Measurements from ENCODE around the gene CDH20.

The CDH20 gene

GRCh38 chr18:61531182-61531581, 198.0 kb downstream of the CDH20 start:
- no peak for DNase-seq (ENCODE audit: low spot score)

- no peak for DNase-seq (ENCODE audit: low spot score)
Observed at GRCh38 chr18:61531891-61532290, 198.7 kb downstream of the CDH20 start.

GRCh38 chr18:61535401-61535800, 202.2 kb downstream of the CDH20 start:
- DNase-seq (ENCODE audit: low spot score): no peak

GRCh38 chr18:61541673-61542072, 208.4 kb downstream of the CDH20 start:
- DNase-seq (ENCODE audit: low spot score): no peak

- no peak for DNase-seq (ENCODE audit: low spot score)
Observed at GRCh38 chr18:61542596-61542995, 209.4 kb downstream of the CDH20 start.

- no peak for DNase-seq (ENCODE audit: low spot score)
Observed at GRCh38 chr18:61543518-61543917, 210.3 kb downstream of the CDH20 start.

GRCh38 chr18:61544178-61544577, 210.9 kb downstream of the CDH20 start:
- DNase-seq (ENCODE audit: low spot score): no peak

- no peak for DNase-seq (ENCODE audit: low spot score)
Observed at GRCh38 chr18:61545281-61546245, 212.3 kb downstream of the CDH20 start.

GRCh38 chr18:61546590-61546989, 213.4 kb downstream of the CDH20 start:
- no peak for DNase-seq (ENCODE audit: low spot score)

- DNase-seq (ENCODE audit: low spot score): no peak
Observed at GRCh38 chr18:61549416-61549815, 216.2 kb downstream of the CDH20 start.

- no peak for DNase-seq (ENCODE audit: low spot score)
Observed at GRCh38 chr18:61549889-61550288, 216.7 kb downstream of the CDH20 start.

GRCh38 chr18:61551586-61551985, 218.4 kb downstream of the CDH20 start:
- DNase-seq (ENCODE audit: low spot score): no peak

- DNase-seq (ENCODE audit: low spot score): no peak
Observed at GRCh38 chr18:61553045-61553659, 219.9 kb downstream of the CDH20 start.

- no peak for DNase-seq (ENCODE audit: low spot score)
Observed at GRCh38 chr18:61554117-61554776, 221.0 kb downstream of the CDH20 start.

- no peak for DNase-seq (ENCODE audit: low spot score)
Observed at GRCh38 chr18:61554946-61555361, 221.7 kb downstream of the CDH20 start.

- no peak for DNase-seq (ENCODE audit: low spot score)
Observed at GRCh38 chr18:61556316-61556715, 223.1 kb downstream of the CDH20 start.

GRCh38 chr18:61556862-61557261, 223.6 kb downstream of the CDH20 start:
- no peak for DNase-seq (ENCODE audit: low spot score)

GRCh38 chr18:61569176-61569892, 236.1 kb downstream of the CDH20 start:
- no peak for DNase-seq (ENCODE audit: low spot score)

- DNase-seq (ENCODE audit: low spot score): no peak
Observed at GRCh38 chr18:61570070-61570469, 236.8 kb downstream of the CDH20 start.

- DNase-seq (ENCODE audit: low spot score): no peak
Observed at GRCh38 chr18:61572084-61572655, 238.9 kb downstream of the CDH20 start.

- no peak for DNase-seq (ENCODE audit: low spot score)
Observed at GRCh38 chr18:61572871-61573270, 239.6 kb downstream of the CDH20 start.

GRCh38 chr18:61574665-61575064, 241.4 kb downstream of the CDH20 start:
- DNase-seq (ENCODE audit: low spot score): no peak

Data from left forelimb (tissue), 1 donor.